ENCODE data around the gene RAPGEF5.

RAPGEF5 gene

DNA sequence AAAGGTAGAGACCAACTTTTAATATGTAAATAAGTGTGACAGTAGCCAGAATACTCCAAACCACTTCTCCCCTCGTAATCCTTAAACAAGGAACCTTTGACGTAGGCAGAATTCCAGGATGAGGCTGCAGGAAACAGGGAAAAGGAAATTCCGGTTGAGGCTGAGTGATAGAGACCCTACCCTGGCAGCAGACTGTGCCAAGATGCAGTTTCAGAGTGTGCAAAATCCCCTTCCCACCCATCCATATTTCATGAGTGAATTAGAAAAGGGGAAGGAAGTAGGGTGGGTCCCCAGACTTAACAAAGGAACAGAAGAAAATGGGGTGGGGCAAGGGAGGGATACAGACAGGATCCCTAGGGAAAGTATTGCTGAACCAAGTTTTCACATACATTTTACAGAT is 143.0 kb downstream of the RAPGEF5 start:
- no peak for DNase-seq

DNA sequence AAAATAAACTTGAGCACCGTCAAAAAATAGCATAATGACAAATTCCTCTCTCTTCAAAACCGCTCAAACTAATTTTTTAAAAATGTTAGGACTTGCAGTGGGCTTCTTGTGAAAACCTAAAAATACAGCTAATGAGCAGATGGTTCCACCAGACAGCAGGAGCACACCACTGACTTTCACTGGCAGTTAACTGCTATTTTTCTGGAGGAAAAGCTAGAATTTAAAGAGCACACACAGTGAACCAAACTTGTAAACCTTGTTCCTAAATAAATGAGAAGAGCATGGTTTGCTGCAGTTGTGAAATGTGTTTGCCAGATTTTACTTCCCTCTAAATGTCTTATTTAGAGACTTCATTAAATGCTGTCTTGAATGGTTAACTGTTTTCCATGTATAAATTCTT is 143.9 kb downstream of the RAPGEF5 start:
- DNase-seq = no peak

DNA sequence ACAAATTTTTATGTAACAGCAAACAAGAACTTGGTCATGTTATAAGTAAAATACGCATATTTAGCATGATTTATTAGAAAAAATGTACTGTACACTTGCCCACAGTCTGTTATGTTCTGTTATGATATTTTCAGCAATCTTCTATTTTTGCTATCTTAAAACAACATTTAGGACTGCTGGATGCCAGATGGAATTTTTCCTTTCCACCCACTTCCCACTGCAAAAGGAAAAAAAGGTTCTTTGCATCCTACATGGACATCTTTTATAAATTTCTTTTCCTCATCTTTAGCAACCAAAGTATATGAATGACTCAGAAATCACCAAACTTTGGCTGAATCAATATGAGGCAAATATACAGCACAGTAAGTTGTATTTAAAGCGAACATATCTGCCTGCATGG is 146.0 kb downstream of the RAPGEF5 start:
- no peak for DNase-seq

DNA sequence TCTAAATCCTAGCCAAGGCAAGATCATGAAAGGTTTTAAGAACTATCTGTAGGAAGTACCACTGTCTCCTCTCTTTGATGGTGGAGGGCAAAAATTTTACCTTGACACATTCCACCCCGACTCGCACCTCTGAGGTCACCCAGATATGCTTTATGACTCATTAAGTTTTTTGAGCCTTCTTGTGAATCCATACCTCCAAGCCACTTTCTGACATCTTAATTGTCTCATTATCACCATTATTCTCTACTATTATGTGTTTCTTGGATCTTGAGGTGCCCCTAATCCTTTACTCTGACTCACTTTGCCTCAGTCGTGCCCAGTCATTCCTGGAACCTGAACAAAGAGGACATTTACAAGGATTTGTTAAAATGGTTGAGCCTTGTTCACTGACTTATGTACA is 146.6 kb downstream of the RAPGEF5 start:
- no peak for DNase-seq

DNA sequence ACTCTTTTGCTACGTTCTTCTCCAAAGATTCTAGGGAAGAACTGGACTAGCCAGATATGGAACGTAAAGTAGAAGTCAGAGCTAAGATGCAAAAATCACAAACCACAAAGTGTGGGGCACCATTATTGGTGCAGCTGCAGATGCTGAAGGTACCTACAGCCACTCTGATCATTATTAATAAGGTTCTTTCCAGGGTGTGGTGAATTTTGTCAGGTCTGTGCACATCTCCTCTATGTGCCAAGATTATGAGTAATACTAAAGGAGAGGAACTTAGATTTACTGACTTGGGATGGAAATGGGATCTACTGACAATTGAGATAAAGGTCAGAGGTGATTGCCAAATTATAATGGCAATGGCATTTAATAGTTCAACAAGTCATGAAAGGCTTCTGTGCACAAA is 148.2 kb downstream of the RAPGEF5 start:
- no peak for DNase-seq

DNA sequence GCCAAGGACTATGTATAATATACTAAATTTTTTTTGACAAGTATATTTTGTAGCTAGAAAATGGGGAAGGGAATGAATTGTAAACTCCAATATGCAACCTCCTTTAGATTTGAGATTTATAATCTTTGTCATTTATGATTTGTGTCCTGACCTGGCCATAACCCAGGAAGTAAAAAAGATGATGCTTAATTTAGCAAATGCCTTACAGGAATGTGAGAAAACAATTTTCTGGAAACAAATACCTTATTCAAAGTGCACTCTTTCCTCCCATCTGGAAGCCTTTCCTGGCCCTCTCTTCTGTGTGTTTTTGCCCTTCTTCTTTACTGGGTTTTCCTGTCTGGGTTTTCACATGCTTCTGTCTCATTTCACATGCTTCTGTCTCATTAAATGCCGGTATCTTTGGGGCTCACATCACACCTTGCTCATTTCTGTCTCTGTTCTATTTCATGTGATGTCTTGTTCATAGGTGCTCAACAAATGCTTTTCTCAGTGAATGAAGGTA is 149.2 kb downstream of the RAPGEF5 start:
- DNase-seq = no peak

DNA sequence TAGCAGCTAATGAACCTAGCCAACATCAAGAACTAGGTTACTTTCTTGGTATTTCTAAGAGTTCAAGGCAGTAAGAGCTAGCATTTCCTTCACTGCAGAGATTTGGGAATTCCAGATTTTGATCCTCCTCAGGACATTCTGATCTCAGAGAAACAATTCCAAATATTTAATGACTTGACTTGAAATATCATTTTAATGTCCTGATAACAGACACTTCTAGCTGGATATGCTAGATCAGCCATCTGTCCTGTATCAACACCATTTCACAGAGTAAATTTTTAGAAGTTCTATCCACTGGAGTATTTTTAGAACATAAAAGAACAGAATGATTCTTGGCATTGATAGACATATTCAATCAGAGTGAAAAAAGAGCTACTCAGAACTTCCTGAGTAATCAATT is 151.3 kb downstream of the RAPGEF5 start:
- DNase-seq = no peak

DNA sequence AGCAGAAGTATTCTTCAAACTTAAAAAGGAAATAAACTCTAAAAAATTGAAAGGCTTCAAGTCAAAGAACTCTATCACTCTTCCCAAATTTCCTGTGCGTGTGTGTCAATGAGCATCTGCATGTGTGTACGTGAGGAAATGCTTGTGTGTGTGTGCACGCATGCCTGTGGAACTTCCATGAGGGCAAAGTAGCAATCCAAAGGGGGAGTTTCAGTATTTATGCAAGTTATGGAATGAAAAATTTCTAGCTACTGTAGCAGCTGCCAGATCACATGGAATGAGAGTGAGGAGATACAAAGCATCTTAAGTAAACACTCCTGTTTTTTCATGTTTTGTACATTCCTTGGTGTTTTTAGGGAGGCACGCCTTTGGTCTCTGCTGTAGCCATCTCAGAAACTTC is 152.6 kb downstream of the RAPGEF5 start:
- DNase-seq = no peak

DNA sequence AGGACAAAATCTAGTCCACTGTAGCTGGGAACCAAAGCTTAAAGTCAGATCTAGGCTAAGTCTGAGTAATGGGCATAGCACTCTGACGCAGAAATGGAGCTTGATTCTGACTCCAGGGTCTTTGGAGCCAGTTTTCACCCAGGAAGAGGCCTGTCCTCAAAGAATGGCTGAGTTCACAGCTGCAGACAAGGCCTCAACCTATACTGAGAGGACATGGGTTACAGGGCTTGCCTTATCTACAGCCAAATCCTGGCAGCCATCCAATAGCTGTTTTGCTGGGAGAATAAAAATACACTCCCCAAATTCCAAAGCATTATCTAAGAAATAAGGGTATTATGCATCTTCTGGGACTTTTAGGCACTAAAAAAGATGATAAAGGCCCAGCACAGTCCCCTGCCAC is 154.8 kb downstream of the RAPGEF5 start:
- DNase-seq = no peak

DNA sequence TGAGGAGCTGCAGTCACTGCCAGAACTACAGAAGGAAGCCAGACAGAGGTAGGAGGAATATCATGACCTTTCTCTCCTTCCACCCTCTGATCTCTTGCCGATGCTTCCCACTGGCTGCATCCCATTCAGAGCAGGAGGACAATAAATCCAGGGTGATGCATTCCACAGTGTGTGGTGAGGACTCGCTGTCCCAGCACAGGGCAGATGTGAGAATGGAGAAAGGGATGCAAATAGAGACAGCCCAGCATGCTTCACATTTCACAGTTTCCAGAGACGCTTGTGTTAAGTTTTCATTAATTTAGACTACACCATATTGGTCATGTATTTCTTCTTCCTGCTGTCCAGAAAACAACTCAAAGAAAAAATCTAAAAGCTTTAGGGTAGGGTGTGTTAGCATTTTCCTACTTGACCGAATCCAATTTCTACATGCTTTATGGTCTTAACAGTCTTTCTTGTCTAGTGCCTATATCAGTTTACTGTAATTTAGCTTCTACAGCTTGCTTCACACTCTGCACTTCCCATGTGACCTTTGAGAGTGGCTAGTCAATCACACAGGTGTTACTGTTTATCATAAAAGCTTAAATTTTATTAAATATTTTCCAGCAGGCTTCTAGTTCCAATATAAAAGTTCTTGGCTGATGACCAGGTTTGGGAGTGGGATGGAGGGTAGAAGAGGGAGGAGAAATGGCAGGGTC is 155.6 kb downstream of the RAPGEF5 start:
- DNase-seq = no peak

DNA sequence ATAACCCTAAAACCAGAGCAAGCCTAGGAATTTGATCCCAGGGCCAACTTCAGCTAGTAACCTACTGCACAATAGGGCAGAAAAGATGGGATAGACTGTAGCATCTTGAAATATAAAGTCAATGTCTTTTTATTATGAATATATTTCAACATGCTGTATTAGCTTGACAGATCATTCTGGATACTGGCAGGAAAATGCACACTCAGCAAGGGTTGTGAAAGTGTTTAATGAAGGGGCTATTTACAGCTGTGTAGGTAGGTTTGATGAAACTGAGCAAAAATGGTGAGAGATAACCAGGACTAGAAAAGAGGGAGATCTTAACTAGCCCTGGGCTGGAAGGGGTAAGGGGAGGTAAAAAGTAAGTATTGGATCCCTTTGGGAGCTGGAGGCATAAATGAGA is 156.2 kb downstream of the RAPGEF5 start:
- no peak for DNase-seq

DNA sequence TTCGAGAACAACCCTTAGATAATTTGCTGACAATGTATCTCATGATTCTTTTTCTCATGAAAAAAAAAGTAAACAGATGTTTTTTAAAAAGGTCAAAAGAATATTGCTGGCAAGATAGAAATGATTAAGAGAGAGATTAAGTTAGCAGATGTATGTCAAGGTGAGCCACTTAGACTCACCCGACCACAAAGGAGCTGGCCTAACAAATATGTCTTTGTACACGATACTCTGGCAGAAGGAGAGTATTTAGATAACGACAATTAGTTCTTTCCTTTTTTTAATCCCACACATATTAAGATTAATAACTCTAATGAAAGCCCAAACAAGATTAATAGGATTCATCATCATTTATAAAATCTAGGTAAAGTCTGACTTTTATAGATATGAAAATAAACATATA is 156.7 kb downstream of the RAPGEF5 start:
- no peak for DNase-seq

DNA sequence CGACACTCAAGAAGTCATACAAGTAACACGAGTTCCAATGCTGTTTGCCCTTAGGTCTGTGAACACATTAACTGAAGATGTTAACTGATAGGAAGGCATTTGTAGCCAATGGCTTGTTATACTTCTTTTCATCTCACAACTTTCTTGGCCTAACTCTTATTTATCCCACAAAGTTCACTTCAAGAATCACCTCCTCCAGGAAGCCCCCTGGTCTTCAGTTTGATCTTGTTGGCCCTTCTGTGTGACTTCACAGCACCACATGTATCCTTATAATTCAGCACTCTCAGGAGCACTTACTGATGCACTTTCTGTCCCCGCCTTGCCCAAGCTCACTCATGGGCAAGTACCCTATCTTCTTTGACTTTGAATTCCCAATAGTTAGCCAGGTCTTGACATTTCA is 159.6 kb downstream of the RAPGEF5 start:
- DNase-seq = no peak

DNA sequence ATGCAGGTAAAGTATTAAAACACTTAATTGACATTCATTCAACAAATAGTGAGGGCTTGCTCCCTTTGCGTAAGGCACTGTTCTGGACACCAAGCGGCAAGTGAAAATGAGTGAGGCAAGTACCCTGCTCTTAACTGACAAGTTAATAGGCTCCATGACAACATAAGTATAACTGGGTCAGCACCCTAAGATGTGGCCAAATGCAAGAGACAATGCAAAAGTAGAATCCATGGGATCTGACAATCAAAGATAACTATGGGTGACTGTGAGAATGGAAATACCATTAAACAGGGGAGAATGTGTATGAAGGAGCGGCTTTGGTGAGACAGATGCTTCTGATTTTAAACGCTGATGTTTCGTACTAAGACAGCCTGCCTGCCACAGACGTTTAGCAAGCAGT is 160.5 kb downstream of the RAPGEF5 start:
- DNase-seq = no peak

DNA sequence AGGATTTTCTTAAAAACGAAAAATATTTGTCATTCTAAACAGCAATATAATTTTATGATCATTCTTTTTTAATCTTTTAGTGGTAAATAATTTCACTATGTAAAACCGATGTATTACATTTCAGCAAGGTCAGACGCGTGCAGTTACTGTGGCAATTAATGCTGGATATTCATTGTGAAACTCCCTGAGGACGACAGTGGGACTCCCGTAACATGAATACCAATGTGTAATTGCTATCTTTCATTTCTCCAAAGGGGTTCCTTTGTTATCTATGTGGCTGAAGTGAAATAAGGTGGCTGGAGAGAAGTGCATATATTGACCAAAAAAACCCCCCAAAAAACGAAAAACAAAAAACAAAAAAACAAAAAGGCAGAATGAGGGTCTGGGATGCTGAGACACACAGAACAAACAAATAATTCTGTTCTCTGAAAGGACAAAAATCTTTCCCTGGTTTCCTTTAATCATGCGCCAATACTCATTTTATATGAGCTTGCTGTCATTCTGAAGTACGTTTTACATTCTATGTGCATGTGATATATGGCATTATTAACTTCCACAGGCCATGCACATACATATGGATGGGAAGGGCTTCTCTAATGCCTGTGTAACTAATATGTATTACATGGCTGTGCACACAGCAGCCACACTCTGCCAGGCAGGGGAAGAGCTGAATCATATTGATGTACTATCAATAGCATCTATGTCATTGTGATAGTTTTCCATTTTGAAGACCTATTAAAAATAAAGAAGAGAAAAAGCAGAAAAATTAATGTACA is 161.4 kb downstream of the RAPGEF5 start:
- no peak for DNase-seq

DNA sequence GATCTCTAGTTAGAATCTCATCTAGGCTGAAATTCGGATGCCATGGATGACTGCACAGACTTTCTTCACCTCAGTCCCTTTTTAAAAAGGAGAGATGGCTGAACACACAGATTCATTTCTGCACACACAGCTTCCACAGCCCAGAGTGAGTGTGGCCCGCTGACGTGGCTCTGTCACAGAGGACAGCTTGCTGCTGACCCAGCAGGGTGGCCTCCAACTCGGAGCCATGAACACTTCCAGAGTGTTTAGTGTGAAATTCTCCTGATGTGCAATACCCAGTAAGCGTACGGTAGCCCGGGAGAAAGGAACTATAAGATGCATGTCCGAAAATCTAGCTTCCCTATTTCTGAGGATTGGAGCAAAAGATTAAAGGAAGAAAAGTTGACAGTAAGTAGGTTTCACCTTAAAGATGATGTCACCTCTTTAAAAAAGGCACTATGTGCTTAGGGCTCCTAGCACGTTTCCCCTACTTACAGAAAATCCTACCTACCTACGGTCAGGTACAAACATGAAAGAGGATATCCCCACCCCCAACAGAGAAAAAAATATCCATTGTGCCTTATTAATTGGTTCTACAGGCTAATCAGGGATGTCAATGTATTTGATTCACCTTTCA is 162.2 kb downstream of the RAPGEF5 start:
- DNase-seq = no peak

DNA sequence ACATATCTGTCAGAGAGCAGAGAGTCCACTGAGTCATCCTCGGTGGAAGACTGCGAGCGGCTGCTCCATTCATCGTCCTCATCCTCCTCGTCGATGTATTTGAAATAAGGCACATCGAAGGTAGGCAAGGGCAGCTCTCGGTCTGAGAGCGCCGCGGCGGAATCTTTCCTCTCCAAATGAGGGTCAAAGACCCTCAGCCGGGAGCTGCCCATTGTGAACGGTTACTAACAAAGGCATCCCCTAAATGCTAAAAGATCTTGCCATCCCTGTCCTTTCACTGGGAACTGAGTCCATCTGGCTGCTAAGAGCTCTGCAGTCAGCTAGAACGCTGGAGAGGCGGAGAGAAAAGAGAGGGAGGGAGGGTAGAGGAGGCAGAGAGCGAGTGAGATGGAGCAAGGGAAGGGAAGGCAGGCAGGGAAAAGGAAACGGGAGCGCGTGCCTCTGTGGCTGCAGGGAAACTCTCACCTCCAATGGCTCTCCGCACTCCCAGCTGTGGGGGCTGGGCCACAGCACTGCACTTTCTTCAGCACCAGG is 163.4 kb downstream of the RAPGEF5 start:
- no peak for DNase-seq

DNA sequence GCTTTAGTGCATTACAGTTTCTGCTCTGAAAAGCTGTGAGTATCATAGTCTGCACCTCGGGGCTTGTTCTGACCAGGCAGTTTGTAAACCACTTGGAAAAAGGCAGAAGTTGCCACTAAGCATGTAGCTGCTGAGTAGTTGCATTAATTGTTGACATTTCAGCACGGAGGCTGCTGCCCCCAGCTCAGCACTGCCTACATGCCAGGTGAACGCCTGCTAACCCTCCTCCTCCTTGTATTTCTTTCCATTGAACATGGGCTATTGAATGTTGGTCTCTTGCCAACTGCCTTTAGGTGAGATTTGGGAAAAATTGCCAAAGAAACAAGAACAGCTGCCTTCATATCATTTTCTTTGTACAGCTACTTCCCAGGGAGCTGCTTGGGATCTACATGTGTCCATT is 164.2 kb downstream of the RAPGEF5 start:
- no peak for DNase-seq

DNA sequence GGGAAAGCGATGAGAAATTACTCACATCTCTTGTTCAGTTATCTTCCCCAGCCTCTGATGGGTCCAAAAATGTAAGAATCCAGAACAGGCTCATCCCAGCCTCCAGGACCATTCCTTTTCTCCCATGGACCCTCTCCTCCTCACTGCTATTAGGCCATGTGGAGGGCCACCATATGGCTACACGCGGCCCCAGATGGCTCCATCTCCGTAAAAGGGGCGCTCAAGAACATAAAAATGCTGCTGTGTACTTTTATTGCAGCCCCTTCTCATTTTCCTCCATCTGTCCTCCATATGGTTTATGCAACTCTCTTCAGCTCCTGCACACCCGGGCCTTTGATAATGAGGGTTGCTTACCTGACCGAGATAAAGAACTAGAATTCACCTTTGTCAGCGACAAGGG is 166.2 kb downstream of the RAPGEF5 start:
- DNase-seq = no peak

DNA sequence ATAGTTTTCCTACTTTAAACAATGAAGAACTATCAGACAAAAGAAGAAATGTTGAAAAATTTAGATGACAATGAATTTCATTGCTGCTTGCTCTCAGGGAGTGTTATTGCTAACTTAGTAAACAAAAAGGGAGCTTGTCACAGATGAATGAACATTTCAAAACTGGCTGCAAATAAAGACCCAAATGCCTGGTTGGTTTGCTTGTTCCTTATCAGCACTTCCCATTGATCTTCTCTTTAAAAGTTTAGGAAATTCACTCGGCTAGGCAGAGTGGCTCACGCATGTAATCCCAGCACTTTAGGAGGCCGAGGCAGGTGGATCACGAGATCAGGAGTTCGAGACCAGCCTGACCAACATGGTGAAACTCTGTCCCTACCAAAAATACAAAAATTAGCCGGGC is 167.2 kb downstream of the RAPGEF5 start:
- no peak for DNase-seq

DNA sequence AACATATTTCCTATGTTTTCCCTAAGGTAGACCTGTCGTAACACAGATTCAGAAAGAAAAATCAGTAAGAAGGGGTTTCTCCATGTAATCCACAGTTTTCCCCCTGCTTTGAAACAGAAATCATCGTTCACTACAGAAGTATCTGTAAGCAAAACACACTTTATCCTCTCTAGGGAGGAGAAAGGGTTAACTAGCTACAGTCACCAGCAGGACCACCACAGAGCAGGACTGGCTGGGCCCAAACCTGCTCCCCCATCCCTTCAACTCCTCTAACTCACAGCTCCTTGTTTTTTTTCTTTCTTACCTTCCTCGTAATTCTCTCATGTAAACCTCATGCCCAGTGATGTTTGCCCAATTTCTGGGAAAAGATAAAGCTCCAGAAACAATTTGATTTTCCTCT is 167.7 kb downstream of the RAPGEF5 start:
- no peak for DNase-seq

DNA sequence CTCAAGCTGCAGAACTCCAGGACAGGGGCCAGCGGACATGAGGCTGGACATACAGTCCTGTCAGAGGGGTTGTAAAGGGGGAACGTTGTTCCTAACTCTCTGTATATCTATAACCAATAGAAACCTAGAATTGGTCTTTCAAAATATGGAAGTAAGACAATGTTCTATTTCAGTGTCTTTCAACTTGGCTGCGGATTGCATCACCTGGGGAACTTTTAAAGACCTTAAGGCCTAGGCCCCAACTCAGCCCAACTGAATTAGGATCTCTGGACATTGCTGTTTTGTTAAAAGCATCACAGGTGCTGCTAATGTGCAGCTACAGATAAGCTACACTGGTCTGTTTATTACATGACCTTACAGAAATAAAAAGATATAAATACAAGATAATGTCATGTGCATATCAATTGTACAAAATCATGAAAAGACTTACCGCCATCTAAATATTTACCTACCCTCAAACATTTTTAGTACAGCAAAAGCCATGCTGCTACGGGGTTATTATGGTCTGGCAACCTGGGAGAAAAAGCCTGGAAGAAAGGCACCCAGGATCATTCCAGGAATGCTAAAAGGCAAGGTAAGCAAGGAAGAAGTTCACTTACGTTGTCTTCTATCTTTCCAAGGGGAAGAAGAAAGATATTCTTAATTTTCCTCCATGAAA is 169.1 kb downstream of the RAPGEF5 start:
- DNase-seq = no peak

DNA sequence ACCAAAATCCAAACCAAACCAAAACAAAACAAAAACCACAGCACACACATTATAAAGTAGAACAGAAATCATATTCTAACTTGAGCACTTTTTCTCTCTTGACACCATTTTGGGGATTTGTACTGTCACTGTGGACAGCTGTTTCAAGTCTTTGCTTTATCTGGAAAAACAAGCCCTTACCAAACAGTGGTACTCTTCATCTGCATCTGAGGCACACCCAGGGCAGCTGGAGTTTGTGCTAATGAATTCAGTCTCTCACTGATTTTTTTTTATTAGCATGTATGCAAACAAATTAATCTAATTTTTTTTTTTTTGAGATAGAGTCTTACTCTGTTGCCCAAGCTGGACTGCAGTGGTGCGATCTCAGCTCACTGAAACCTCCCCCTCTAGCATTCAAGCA is 171.4 kb downstream of the RAPGEF5 start:
- no peak for DNase-seq
